Loucy (cell line): Measurements from ENCODE around the gene CYP27B1.

Experiments
- H2AFZ ChIP-seq: fragments of 200-600 bp; sonication (generic); 2 replicates; pipeline ENCODE4 v1.6.0; 2016; ENCODE audit warnings: antibody characterized with exemption, mild to moderate bottlenecking, low read length, moderate library complexity
- H3F3A ChIP-seq: fragments of 200-600 bp; 2 replicates; pipeline ENCODE4 v1.6.0; 2016; ENCODE audit warnings: antibody characterized with exemption, low read depth, mild to moderate bottlenecking
- H3K27me3 ChIP-seq: fragments of 200-600 bp; sonication (generic); 2 replicates; pipeline ENCODE4 v1.6.1; 2014; ENCODE audit warnings: low read length, mild to moderate bottlenecking; ENCODE audit not compliant: insufficient read depth, poor library complexity, severe bottlenecking
- H3K36me3 ChIP-seq: fragments of 200-600 bp; sonication (generic); 2 replicates; pipeline ENCODE4 v1.6.1; 2016; ENCODE audit warnings: low read length; ENCODE audit not compliant: insufficient read depth
- H3K4me1 ChIP-seq: fragments of 200-600 bp; sonication (generic); 2 replicates; pipeline ENCODE4 v1.5.1; 2014; ENCODE audit warnings: low read length, mild to moderate bottlenecking; ENCODE audit not compliant: insufficient read depth, poor library complexity, severe bottlenecking
- H3K4me2 ChIP-seq: fragments of 200-600 bp; sonication (generic); 2 replicates; pipeline ENCODE4 v1.6.0; 2014; ENCODE audit warnings: antibody characterized with exemption, low read length, low read depth, mild to moderate bottlenecking; ENCODE audit not compliant: poor library complexity, severe bottlenecking
- H3K4me3 ChIP-seq: fragments of 200-600 bp; sonication (generic); 2 replicates; pipeline ENCODE4 v1.5.1; 2014; ENCODE audit warnings: low read length, mild to moderate bottlenecking, mixed read lengths; ENCODE audit not compliant: poor library complexity, severe bottlenecking
- H3K79me2 ChIP-seq: fragments of 200-600 bp; sonication (generic); 2 replicates; pipeline ENCODE4 v1.6.1; 2014; ENCODE audit warnings: low read length; ENCODE audit not compliant: insufficient read depth
- H3K9ac ChIP-seq: fragments of 200-600 bp; sonication (generic); 2 replicates; pipeline ENCODE4 v1.6.0; 2014; ENCODE audit warnings: mild to moderate bottlenecking, low read depth, low read length, moderate library complexity; ENCODE audit not compliant: poor library complexity, severe bottlenecking
- H3K9me2 ChIP-seq: fragments of 200-600 bp; sonication (generic); replicated peaks from 2 replicates; pipeline ENCODE4 v1.6.1; 2016; ENCODE audit warnings: low read depth, low read length, mixed read lengths
- H3K9me3 ChIP-seq: fragments of 200-600 bp; sonication (generic); 2 replicates; pipeline ENCODE4 v1.6.1; 2014; ENCODE audit warnings: mild to moderate bottlenecking, antibody characterized with exemption, low read length, low read depth; ENCODE audit not compliant: insufficient read depth
- H4K20me1 ChIP-seq: fragments of 200-600 bp; sonication (generic); 2 replicates; pipeline ENCODE4 v1.6.0; 2014; ENCODE audit warnings: antibody characterized with exemption, low read length, mild to moderate bottlenecking; ENCODE audit not compliant: insufficient read depth, poor library complexity, severe bottlenecking
- EZH2phosphoT487 ChIP-seq: fragments of 200-600 bp; IDR thresholded peaks from 2 replicates; pipeline ENCODE4 v1.6.1; 2018; ENCODE audit warnings: antibody characterized with exemption, mild to moderate bottlenecking, moderate library complexity, borderline replicate concordance
- TF ChIP-seq, protein P1 (sequence below): fragments of 200-600 bp; sonication (generic); conservative IDR thresholded peaks from 2 replicates; pipeline ENCODE4 v1.5.1; 2014; ENCODE audit warnings: mild to moderate bottlenecking, antibody characterized with exemption, low read length

CYP27B1 gene

DNA sequence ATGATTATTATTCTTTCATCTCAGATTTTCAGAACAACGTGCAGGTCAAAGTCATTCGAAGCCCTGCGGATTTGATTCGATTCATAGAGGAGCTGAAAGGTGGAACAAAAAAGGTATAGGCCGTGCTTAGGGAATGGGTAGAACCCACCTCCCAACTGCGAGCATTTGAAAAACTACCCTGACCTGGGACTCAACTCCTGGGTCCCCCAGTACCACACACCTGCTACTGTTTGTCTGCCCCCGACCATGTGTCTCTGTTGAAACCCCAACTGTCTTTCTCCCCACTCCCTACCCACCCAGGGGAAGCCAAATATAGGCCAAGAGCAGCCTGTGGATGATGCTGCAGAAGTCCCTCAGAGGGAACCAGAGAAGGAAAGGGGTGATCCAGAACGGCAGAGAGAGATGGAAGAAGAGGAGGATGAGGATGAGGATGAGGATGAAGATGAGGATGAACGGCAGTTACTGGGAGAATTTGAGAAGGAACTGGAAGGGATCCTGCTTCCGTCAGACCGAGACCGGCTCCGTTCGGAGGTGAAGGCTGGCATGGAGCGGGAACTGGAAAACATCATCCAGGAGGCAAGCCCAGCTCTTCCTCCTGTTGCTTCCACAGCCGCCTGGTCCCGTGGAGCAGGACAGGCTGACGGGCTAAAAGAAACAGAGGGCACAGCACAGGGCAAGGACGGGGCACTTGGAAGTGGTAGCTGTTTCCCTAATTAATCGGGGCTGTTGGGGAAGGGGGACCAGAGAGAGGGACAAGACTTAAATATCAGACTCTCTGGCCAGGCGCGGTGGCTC lies 48.8 kb downstream of the CYP27B1 start:
- Histone ChIP-seq H3F3A (no peaks in the 10 kb centered on the region), H3K4me3 (no peak overlapping the region), H2AFZ (no peak overlapping the region), H4K20me1 (no peaks in the 10 kb centered on the region), H3K4me2 (no peak overlapping the region), H3K9me2 (no peaks in the 10 kb centered on the region), H3K4me1 (no peaks in the 10 kb centered on the region), H3K9ac (no peak overlapping the region), H3K79me2 (no peaks in the 10 kb centered on the region), H3K9me3 (no peaks in the 10 kb centered on the region), H3K27me3 (no peaks in the 10 kb centered on the region), H3K36me3 (peaks cover 44% of the 10 kb centered on the region; the same call in 1 of the 2 replicates)
- TF ChIP-seq EZH2phosphoT487: no peak
- TF ChIP-seq, protein P1, sequence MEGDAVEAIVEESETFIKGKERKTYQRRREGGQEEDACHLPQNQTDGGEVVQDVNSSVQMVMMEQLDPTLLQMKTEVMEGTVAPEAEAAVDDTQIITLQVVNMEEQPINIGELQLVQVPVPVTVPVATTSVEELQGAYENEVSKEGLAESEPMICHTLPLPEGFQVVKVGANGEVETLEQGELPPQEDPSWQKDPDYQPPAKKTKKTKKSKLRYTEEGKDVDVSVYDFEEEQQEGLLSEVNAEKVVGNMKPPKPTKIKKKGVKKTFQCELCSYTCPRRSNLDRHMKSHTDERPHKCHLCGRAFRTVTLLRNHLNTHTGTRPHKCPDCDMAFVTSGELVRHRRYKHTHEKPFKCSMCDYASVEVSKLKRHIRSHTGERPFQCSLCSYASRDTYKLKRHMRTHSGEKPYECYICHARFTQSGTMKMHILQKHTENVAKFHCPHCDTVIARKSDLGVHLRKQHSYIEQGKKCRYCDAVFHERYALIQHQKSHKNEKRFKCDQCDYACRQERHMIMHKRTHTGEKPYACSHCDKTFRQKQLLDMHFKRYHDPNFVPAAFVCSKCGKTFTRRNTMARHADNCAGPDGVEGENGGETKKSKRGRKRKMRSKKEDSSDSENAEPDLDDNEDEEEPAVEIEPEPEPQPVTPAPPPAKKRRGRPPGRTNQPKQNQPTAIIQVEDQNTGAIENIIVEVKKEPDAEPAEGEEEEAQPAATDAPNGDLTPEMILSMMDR: no peak

DNA sequence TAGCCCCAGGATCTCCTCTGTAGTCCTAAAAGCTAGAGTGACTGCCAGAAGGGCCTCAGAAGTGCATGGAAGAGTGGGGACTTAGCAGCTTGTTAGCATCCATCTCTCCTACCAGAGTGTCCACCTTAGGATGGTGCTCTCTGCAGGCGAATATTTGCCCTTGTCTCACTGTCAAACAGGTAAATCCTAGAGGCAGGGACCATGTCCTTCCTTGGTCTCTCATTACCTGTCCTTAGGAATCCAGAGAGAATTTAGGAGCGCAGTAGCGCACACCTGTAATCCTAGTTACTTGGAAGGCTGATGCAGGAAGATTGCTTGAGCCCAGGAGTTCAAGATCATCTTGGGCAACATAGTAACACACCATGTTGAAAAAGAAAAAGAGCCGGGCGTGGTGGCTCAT lies 49.7 kb downstream of the CYP27B1 start:
- Histone ChIP-seq H3K4me2 (no peak overlapping the region), H3K4me3 (no peak overlapping the region), H3K79me2 (no peaks in the 10 kb centered on the region), H3K9ac (no peak overlapping the region), H3K36me3 (peaks cover 44% of the 10 kb centered on the region; the same call in 1 of the 2 replicates), H2AFZ (no peak overlapping the region), H4K20me1 (no peaks in the 10 kb centered on the region), H3F3A (no peaks in the 10 kb centered on the region), H3K27me3 (no peaks in the 10 kb centered on the region), H3K4me1 (no peaks in the 10 kb centered on the region), H3K9me2 (no peaks in the 10 kb centered on the region), H3K9me3 (no peaks in the 10 kb centered on the region)
- TF ChIP-seq, protein P1: no peak

DNA sequence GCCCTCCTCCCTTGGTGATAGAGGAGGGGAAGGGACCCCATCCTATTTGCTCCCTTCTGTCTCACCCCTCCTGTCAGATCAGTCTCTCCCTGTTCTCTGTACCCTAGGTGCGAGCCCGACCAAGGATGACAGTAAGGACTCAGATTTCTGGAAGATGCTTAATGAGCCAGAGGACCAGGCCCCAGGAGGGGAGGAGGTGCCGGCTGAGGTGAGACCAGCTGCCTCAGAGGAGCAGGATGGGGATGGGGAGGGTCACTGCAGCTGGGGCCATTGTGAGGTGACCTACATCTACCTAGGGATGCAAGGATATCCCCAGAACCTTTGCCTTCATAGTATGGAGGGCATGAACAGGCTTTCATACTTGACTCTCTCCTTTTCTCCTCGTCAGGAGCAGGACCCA lies 50.6 kb downstream of the CYP27B1 start:
- Histone ChIP-seq H3K4me2 (no peak overlapping the region), H3K27me3 (no peaks in the 10 kb centered on the region), H2AFZ (no peak overlapping the region), H3K4me3 (no peak overlapping the region), H4K20me1 (no peaks in the 10 kb centered on the region), H3K79me2 (no peaks in the 10 kb centered on the region), H3K9me2 (no peaks in the 10 kb centered on the region), H3K36me3 (peaks cover 44% of the 10 kb centered on the region; the same call in 1 of the 2 replicates), H3K9ac (no peak overlapping the region), H3K9me3 (no peaks in the 10 kb centered on the region), H3F3A (no peaks in the 10 kb centered on the region), H3K4me1 (no peaks in the 10 kb centered on the region)
- no peak for TF ChIP-seq EZH2phosphoT487
- TF ChIP-seq, protein P1: no peak
